ENCODE results near the gene GPATCH3. TPM values are rescaled to one million over a fixed set of nuclear protein-coding genes. Genes with fewer than 3 reads are reported as not detected.
A peak's percentile ranks its signal among the peaks of the same experiment; 100 is the strongest.
"Not testable (repeated sequence)": the region's sequence is repeated elsewhere in the genome, so short reads cannot be mapped to it uniquely, and the experiment has no call there.

The GPATCH3 gene
- total RNA-seq, 1 experiment from 2014 or later = 20.6 TPM

GRCh38 chr1:26888231-26888630, 12.0 kb downstream of the GPATCH3 start:
- Mint-ChIP-seq H3K4me3 (ENCODE audit: unreplicated experiment) (no peak overlapping the region), H3K27me3 (ENCODE audit: insufficient read depth, unreplicated experiment) (no peaks in the 10 kb centered on the region), H3K9me3 (ENCODE audit: unreplicated experiment) (no peaks in the 10 kb centered on the region), H3K4me1 (ENCODE audit: low read depth, unreplicated experiment) (peaks cover 11% of the 10 kb centered on the region), H3K36me3 (ENCODE audit: insufficient read depth, unreplicated experiment) (peaks cover 79% of the 10 kb centered on the region), H3K27ac (ENCODE audit: unreplicated experiment) (peak overlapping the region; percentile 90)
- CTCF ChIA-PET = interaction anchor here (1.2 to 1.7 kb wide), 2 partner anchors 23 kb away, joined by 3 to 5 read pairs; no protein-coding TSS in a partner anchor
- Histone ChIP-seq H3K36me3 (ENCODE audit: control insufficient read depth, insufficient read depth, low read length) (no peaks in the 10 kb centered on the region; the same call in none of the 2 replicates), H3K27me3 (replicated peaks; ENCODE audit: control insufficient read depth, insufficient read depth, low read length) (no peaks in the 10 kb centered on the region), H3K9me3 (no peaks in the 10 kb centered on the region), H3K4me1 (no peaks in the 10 kb centered on the region), H3K4me3 (ENCODE audit: low read depth, low read length) (no peak overlapping the region)
- POLR2A ChIA-PET = no interaction called here
- TF ChIP-seq CTCF (IDR thresholded peaks at IDR 0.05; ENCODE audit: insufficient read depth in 1 of 2, low read depth in 1 of 2, low read length in 1 of 2, severe bottlenecking in 1 of 2, unreplicated experiment in 1 of 2) = no peak
- DNase-seq = no peak
- intact Hi-C loops (cut with micrococcal nuclease; ENCODE audit: unreplicated experiment) = no loop called here
- no TSS peak for BruUV-seq (replicated peaks)

GRCh38 chr1:26887125-26887524, 13.1 kb downstream of the GPATCH3 start:
- Mint-ChIP-seq H3K4me1 (ENCODE audit: low read depth, unreplicated experiment) (peaks cover 11% of the 10 kb centered on the region), H3K27me3 (ENCODE audit: insufficient read depth, unreplicated experiment) (no peaks in the 10 kb centered on the region), H3K36me3 (ENCODE audit: insufficient read depth, unreplicated experiment) (peaks cover 84% of the 10 kb centered on the region), H3K4me3 (ENCODE audit: unreplicated experiment) (no peak overlapping the region), H3K27ac (ENCODE audit: unreplicated experiment) (no peak overlapping the region), H3K9me3 (ENCODE audit: unreplicated experiment) (no peaks in the 10 kb centered on the region)
- H3K27me3 ChIP-seq (replicated peaks; ENCODE audit: control insufficient read depth, insufficient read depth, low read length) = no peaks in the 10 kb centered on the region
- POLR2A ChIA-PET = interaction anchor here (1.0 kb wide), 1 partner anchor 13 kb away, joined by 4 read pairs; the partner anchor contains the start of gene GPATCH3
- no peaks in the 10 kb centered on the region for H3K4me1 ChIP-seq
- DNase-seq = no peak
- no TSS peak for BruUV-seq (replicated peaks)
- no peaks in the 10 kb centered on the region; the same call in none of the 2 replicates for H3K36me3 ChIP-seq (ENCODE audit: control insufficient read depth, insufficient read depth, low read length)
- CTCF ChIA-PET = interaction anchor here (0.6 to 1.7 kb wide), 3 partner anchors 13 to 282 kb away, joined by 3 to 5 read pairs (median 4); partner anchors contain the start of gene GPATCH3
- no peak overlapping the region for H3K4me3 ChIP-seq (ENCODE audit: low read depth, low read length)
- intact Hi-C loops (cut with micrococcal nuclease; ENCODE audit: unreplicated experiment) = no loop called here
- peak; percentile 37 to 59 for TF ChIP-seq CTCF (IDR thresholded peaks at IDR 0.05; ENCODE audit: insufficient read depth in 1 of 2, low read depth in 1 of 2, low read length in 1 of 2, severe bottlenecking in 1 of 2, unreplicated experiment in 1 of 2)
- no peaks in the 10 kb centered on the region for H3K9me3 ChIP-seq

- H3K36me3 ChIP-seq (ENCODE audit: control insufficient read depth, insufficient read depth, low read length) = no peaks in the 10 kb centered on the region; the same call in 1 of the 2 replicates
- Mint-ChIP-seq H3K4me3 (ENCODE audit: unreplicated experiment) (no peak overlapping the region), H3K27me3 (ENCODE audit: insufficient read depth, unreplicated experiment) (no peaks in the 10 kb centered on the region), H3K27ac (ENCODE audit: unreplicated experiment) (no peak overlapping the region), H3K4me1 (ENCODE audit: low read depth, unreplicated experiment) (no peaks in the 10 kb centered on the region), H3K36me3 (ENCODE audit: insufficient read depth, unreplicated experiment) (peaks cover 71% of the 10 kb centered on the region), H3K9me3 (ENCODE audit: unreplicated experiment) (no peaks in the 10 kb centered on the region)
- CTCF ChIA-PET = no interaction called here
- TF ChIP-seq CTCF (IDR thresholded peaks at IDR 0.05; ENCODE audit: insufficient read depth in 1 of 2, low read depth in 1 of 2, low read length in 1 of 2, severe bottlenecking in 1 of 2, unreplicated experiment in 1 of 2) = no peak
- H3K9me3 ChIP-seq = no peaks in the 10 kb centered on the region
- POLR2A ChIA-PET = interaction anchor here (0.7 kb wide), 1 partner anchor 31 kb away, joined by 3 read pairs; no protein-coding TSS in a partner anchor
- H3K4me3 ChIP-seq (ENCODE audit: low read depth, low read length) = no peak overlapping the region
- DNase-seq = no peak
- no peaks in the 10 kb centered on the region for H3K4me1 ChIP-seq
- TSS peak; percentile 6 for BruUV-seq (replicated peaks)
- intact Hi-C loops (cut with micrococcal nuclease; ENCODE audit: unreplicated experiment) = no loop called here
- H3K27me3 ChIP-seq (replicated peaks; ENCODE audit: control insufficient read depth, insufficient read depth, low read length) = no peaks in the 10 kb centered on the region
These were observed 17.4 kb downstream of the GPATCH3 start for GRCh38 chr1:26882696-26883463.

- CTCF ChIA-PET; H3K4me1 Mint-ChIP-seq (ENCODE audit: low read depth, unreplicated experiment); intact Hi-C loops (cut with micrococcal nuclease; ENCODE audit: unreplicated experiment); H3K36me3 ChIP-seq (ENCODE audit: control insufficient read depth, insufficient read depth, low read length); POLR2A ChIA-PET; H3K4me3 Mint-ChIP-seq (ENCODE audit: unreplicated experiment); BruUV-seq (replicated peaks); H3K4me1 ChIP-seq; H3K27ac Mint-ChIP-seq (ENCODE audit: unreplicated experiment); DNase-seq; H3K27me3 Mint-ChIP-seq (ENCODE audit: insufficient read depth, unreplicated experiment); H3K9me3 ChIP-seq; H3K9me3 Mint-ChIP-seq (ENCODE audit: unreplicated experiment); H3K27me3 ChIP-seq (replicated peaks; ENCODE audit: control insufficient read depth, insufficient read depth, low read length); H3K4me3 ChIP-seq (ENCODE audit: low read depth, low read length): not testable (repeated sequence)
- H3K36me3 Mint-ChIP-seq (ENCODE audit: insufficient read depth, unreplicated experiment) = peaks cover 62% of the 10 kb centered on the region
These were observed 18.7 kb downstream of the GPATCH3 start for GRCh38 chr1:26881611-26882010.
